SU-DHL-6 (cell line): ENCODE measurements around the gene METTL24.

Source experiments
- EZH2phosphoT487 ChIP-seq: fragments of 200-600 bp; sonication (generic), shearing (Covaris generic); conservative IDR thresholded peaks from 2 replicates; pipeline ENCODE4 v1.6.1; 2018; ENCODE audit warnings: mild to moderate bottlenecking, antibody characterized with exemption, low read length, moderate library complexity, mixed read lengths
- TF ChIP-seq, protein P1 (sequence below): fragments of 200-600 bp; sonication (generic); IDR thresholded peaks from one replicate; pipeline ENCODE4 v1.5.1; 2017; ENCODE audit warnings: antibody characterized with exemption, mild to moderate bottlenecking, low read length, moderate library complexity; ENCODE audit not compliant: insufficient read depth, poor library complexity, severe bottlenecking

GRCh38 chr6:110357298-110357663, 868 bp downstream of the METTL24 start:
- TF ChIP-seq, protein P1, sequence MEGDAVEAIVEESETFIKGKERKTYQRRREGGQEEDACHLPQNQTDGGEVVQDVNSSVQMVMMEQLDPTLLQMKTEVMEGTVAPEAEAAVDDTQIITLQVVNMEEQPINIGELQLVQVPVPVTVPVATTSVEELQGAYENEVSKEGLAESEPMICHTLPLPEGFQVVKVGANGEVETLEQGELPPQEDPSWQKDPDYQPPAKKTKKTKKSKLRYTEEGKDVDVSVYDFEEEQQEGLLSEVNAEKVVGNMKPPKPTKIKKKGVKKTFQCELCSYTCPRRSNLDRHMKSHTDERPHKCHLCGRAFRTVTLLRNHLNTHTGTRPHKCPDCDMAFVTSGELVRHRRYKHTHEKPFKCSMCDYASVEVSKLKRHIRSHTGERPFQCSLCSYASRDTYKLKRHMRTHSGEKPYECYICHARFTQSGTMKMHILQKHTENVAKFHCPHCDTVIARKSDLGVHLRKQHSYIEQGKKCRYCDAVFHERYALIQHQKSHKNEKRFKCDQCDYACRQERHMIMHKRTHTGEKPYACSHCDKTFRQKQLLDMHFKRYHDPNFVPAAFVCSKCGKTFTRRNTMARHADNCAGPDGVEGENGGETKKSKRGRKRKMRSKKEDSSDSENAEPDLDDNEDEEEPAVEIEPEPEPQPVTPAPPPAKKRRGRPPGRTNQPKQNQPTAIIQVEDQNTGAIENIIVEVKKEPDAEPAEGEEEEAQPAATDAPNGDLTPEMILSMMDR, result no peak
- TF ChIP-seq EZH2phosphoT487, result no peak
